Activated CD8-positive, alpha-beta T cell treated with anti-CD3 and anti-CD28 coated beads for 36 hours (primary cell): ENCODE data around the gene PSMG1. TPM values are rescaled to one million over a fixed set of nuclear protein-coding genes. Genes with fewer than 3 reads are reported as not detected.

Experiments used
- ATAC-seq: fragments of 200-7000 bp; cut with Tn5 transposase; one replicate; pipeline ENCODE4 v1.10.0; 2021; ENCODE audit warnings: mild to moderate bottlenecking, moderate library complexity
- CTCF ChIA-PET: fragments of 350-600 bp; sonication (Branson Sonifier 250); formaldehyde crosslinking; loops from one replicate; lab custom pipeline; 2021; ENCODE audit warnings: antibody characterized with exemption; lab: Charles Lee
- POLR2A ChIA-PET: fragments of 350-600 bp; sonication (Branson Sonifier 250); formaldehyde crosslinking; loops from one replicate; lab custom pipeline; 2021; ENCODE audit warnings: antibody characterized with exemption; lab: Charles Lee
- DNase-seq: peaks from one replicate; pipeline ENCODE4 v3.0.0-alpha.2; 2020
- H3K27ac Mint-ChIP-seq: one replicate; pipeline ENCODE4 v1.8.0; 2021; ENCODE audit warnings: mild to moderate bottlenecking, mixed read lengths
- H3K27me3 Mint-ChIP-seq: one replicate; pipeline ENCODE4 v1.8.0; 2021; ENCODE audit warnings: mixed read lengths
- H3K36me3 Mint-ChIP-seq: one replicate; pipeline ENCODE4 v1.8.0; 2021; ENCODE audit warnings: low read depth, mixed read lengths
- H3K4me1 Mint-ChIP-seq: one replicate; pipeline ENCODE4 v1.8.0; 2021; ENCODE audit warnings: low read depth, mixed read lengths
- H3K4me3 Mint-ChIP-seq: one replicate; pipeline ENCODE4 v1.8.0; 2021; ENCODE audit warnings: mild to moderate bottlenecking, moderate library complexity, mixed read lengths
- H3K9me3 Mint-ChIP-seq: one replicate; pipeline ENCODE4 v1.8.0; 2021; ENCODE audit warnings: mixed read lengths
- intact Hi-C: fragments of 100-400 bp; cut with micrococcal nuclease; formaldehyde crosslinking; loops from one replicate; pipeline ENCODE4 v1.10.0; 2022
- total RNA-seq, 2 experiments: library from RNA; stranded (reverse); gene quantifications; one replicate each; pipeline ENCODE4 v1.2.3, GENCODE V29; 2021
- TF ChIP-seq, protein P1 (sequence below): fragments of 200-600 bp; IDR thresholded peaks from one replicate; pipeline ENCODE4 v1.8.0; 2022; ENCODE audit warnings: antibody characterized with exemption, mild to moderate bottlenecking

PSMG1 gene
- total RNA-seq, 2 experiments from 2014 or later: 90.9 to 107 TPM

DNA sequence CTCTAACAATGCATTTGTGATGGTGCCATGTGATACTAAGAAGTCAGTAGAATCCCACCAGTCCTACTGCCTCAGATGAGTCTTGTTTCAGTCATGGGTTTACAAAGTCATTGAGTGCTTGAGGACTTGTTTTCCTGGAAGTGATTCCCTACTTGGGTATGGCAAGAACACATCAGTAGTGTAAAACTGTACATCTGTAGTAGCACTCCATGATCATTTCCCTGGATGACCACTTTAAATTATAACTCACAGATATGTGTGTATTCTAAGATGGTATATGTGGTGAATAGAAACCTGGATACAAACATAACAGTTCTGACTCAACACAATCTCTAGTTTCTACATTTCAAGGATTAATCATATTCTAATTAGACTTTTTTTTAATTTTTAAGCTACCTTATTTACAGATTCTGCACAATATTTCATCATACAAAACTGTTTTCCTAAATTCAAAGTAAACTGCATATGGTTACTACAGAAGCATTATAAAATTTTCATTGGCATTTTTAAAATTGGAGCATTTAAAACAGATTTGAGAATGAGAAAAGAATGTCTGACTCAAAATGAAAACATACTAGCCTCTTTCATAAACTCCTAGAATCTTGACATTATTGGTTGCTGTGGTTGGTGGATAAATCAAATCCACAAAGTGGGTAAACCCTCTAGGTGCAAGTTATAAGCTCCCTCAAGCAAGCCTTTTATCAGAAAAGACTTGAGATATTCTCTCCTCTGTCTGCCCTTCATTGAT lies 6.8 kb upstream of the PSMG1 start:
- no peaks in the 10 kb centered on the region for H3K27me3 Mint-ChIP-seq
- peak; percentile 70 for ATAC-seq
- H3K27ac Mint-ChIP-seq: peak overlapping the region; percentile 23
- no peak for DNase-seq
- no peak overlapping the region for H3K4me3 Mint-ChIP-seq
- CTCF ChIA-PET: interaction anchor here (1.1 to 1.2 kb wide), 2 partner anchors 10 to 21 kb away, joined by 3 to 8 read pairs; no protein-coding TSS in a partner anchor
- H3K36me3 Mint-ChIP-seq: peaks cover 5% of the 10 kb centered on the region
- H3K4me1 Mint-ChIP-seq: peaks cover 51% of the 10 kb centered on the region
- TF ChIP-seq, protein P1, sequence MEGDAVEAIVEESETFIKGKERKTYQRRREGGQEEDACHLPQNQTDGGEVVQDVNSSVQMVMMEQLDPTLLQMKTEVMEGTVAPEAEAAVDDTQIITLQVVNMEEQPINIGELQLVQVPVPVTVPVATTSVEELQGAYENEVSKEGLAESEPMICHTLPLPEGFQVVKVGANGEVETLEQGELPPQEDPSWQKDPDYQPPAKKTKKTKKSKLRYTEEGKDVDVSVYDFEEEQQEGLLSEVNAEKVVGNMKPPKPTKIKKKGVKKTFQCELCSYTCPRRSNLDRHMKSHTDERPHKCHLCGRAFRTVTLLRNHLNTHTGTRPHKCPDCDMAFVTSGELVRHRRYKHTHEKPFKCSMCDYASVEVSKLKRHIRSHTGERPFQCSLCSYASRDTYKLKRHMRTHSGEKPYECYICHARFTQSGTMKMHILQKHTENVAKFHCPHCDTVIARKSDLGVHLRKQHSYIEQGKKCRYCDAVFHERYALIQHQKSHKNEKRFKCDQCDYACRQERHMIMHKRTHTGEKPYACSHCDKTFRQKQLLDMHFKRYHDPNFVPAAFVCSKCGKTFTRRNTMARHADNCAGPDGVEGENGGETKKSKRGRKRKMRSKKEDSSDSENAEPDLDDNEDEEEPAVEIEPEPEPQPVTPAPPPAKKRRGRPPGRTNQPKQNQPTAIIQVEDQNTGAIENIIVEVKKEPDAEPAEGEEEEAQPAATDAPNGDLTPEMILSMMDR: no peak
- POLR2A ChIA-PET: interaction anchor here (0.6 to 1.9 kb wide), 4 partner anchors 8 to 158 kb away, joined by 3 to 11 read pairs (median 5); partner anchors contain the start of genes BRWD1 and HMGN1
- H3K9me3 Mint-ChIP-seq: no peaks in the 10 kb centered on the region
- intact Hi-C loops: loop anchor here (10.0 kb wide), 2 partner anchors 195 to 425 kb away; a partner anchor contains a TSS

DNA sequence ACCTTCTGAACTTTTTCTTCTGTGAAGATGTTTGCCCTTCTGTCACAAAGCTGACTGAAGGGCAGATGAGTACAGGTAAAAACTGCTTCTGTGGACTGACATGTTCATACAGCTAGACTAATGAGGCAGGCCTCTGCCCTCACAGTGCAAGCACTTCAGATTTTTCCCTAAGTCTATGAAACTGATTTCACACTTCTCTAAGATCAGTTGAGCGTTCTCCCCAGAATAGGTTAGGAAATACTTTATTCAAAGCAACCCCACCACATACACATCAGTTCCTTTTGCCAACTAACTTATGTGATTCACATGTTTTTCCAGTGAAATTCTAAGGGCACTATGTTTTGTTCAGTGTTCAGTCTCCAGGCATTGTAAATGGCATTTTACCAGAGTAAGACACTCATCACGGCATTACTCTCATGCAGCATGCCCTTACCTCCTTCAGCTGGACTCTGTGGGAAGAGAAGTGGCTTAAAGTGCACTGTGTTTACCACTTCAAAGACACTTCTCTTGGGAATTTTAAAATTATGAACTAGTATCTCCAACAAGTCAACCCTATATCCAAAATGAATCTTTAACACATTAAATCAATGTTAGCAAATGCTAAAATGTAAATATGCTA lies 5.4 kb upstream of the PSMG1 start:
- no peak overlapping the region for H3K27ac Mint-ChIP-seq
- H3K9me3 Mint-ChIP-seq: no peaks in the 10 kb centered on the region
- POLR2A ChIA-PET: interaction anchor here (0.7 to 1.9 kb wide), 3 partner anchors 12 to 160 kb away, joined by 3 to 7 read pairs (median 6); partner anchors contain the start of gene HMGN1
- H3K36me3 Mint-ChIP-seq: no peaks in the 10 kb centered on the region
- TF ChIP-seq, protein P1: no peak
- H3K4me1 Mint-ChIP-seq: peaks cover 56% of the 10 kb centered on the region
- ATAC-seq (no peak), DNase-seq (no peak)
- no peak overlapping the region for H3K4me3 Mint-ChIP-seq
- CTCF ChIA-PET: no interaction called here
- no peaks in the 10 kb centered on the region for H3K27me3 Mint-ChIP-seq
- intact Hi-C loops: loop anchor here (10.0 kb wide), 2 partner anchors 196 to 424 kb away; a partner anchor contains a TSS

DNA sequence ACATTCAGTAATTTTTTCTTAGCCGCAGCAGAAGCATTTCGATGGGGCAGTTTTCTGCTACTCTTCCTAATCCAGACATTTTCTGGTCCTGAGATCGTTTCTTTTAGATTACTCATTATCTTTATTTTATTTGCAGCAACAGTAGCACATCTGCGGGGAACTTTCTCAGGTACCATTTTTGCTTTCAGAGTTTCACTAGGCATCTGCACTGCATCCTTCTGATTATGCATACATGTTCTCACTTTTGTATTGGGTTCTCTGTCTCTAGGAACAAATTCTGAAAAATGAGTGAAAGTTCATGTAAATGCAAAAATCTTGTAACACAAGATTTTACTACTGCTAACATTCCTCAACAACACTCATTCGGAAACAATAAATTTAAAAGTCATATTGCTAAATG lies 3.9 kb upstream of the PSMG1 start:
- peaks cover 56% of the 10 kb centered on the region for H3K4me1 Mint-ChIP-seq
- TF ChIP-seq, protein P1: no peak
- DNase-seq (no peak), ATAC-seq (no peak)
- no peaks in the 10 kb centered on the region for H3K9me3 Mint-ChIP-seq
- intact Hi-C loops: loop anchor here (10.0 kb wide), 2 partner anchors 198 to 422 kb away; a partner anchor contains a TSS
- CTCF ChIA-PET: interaction anchor here (1.2 kb wide), 1 partner anchor 13 kb away, joined by 3 read pairs; no protein-coding TSS in a partner anchor
- no peak overlapping the region for H3K4me3 Mint-ChIP-seq
- no peaks in the 10 kb centered on the region for H3K27me3 Mint-ChIP-seq
- no peak overlapping the region for H3K27ac Mint-ChIP-seq
- peaks cover 3% of the 10 kb centered on the region for H3K36me3 Mint-ChIP-seq
- POLR2A ChIA-PET: interaction anchor here (1.8 kb wide), 1 partner anchor 10 kb away, joined by 7 read pairs; no protein-coding TSS in a partner anchor

DNA sequence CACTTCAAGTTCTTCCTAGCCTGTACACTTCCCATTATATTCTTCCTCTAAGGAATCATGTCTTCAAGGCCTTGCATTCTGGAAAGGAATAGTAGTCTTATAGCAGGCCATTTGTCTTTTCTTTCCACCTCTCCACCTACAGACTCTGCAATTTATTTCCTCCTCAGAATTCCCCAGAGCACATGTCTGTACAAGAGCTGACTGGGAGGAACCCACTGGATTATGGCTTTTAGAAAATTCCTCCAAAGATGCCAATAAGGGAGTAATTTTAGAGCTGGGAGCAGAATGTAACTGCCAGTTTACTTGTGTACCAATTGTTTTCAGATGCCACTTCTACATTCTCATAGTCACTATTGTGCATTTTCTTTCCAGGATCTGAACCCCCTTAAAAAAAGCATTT lies 3.4 kb upstream of the PSMG1 start:
- intact Hi-C loops: loop anchor here (10.0 kb wide), 2 partner anchors 198 to 422 kb away; a partner anchor contains a TSS
- DNase-seq (no peak), ATAC-seq (no peak)
- CTCF ChIA-PET: interaction anchor here (1.2 kb wide), 1 partner anchor 13 kb away, joined by 3 read pairs; no protein-coding TSS in a partner anchor
- TF ChIP-seq, protein P1: no peak
- H3K27me3 Mint-ChIP-seq: no peaks in the 10 kb centered on the region
- H3K27ac Mint-ChIP-seq: no peak overlapping the region
- peaks cover 6% of the 10 kb centered on the region for H3K36me3 Mint-ChIP-seq
- peaks cover 61% of the 10 kb centered on the region for H3K4me1 Mint-ChIP-seq
- H3K4me3 Mint-ChIP-seq: no peak overlapping the region
- POLR2A ChIA-PET: no interaction called here
- H3K9me3 Mint-ChIP-seq: no peaks in the 10 kb centered on the region
